Testis (tissue), 2 donors: ENCODE results near the gene IFT52.

Experiments
- POLR2A ChIP-seq: fragments of 450-650 bp; IDR thresholded peaks from one replicate; pipeline ENCODE4 v1.6.1; 2017; ENCODE audit warnings: antibody characterized with exemption, mild to moderate bottlenecking, moderate library complexity
- TF ChIP-seq, protein P1 (sequence below), 3 experiments: fragments of 450-650 bp in 2 of 3; fragments of 200-600 bp in 1 of 3; sonication (generic) in 1 of 3; IDR thresholded peaks; one replicate each; pipeline ENCODE4 v1.5.1; 2016 to 2019; ENCODE audit warnings: antibody characterized with exemption in 3 of 3, mild to moderate bottlenecking in 2 of 3, moderate library complexity in 1 of 3

- TF ChIP-seq, protein P1, sequence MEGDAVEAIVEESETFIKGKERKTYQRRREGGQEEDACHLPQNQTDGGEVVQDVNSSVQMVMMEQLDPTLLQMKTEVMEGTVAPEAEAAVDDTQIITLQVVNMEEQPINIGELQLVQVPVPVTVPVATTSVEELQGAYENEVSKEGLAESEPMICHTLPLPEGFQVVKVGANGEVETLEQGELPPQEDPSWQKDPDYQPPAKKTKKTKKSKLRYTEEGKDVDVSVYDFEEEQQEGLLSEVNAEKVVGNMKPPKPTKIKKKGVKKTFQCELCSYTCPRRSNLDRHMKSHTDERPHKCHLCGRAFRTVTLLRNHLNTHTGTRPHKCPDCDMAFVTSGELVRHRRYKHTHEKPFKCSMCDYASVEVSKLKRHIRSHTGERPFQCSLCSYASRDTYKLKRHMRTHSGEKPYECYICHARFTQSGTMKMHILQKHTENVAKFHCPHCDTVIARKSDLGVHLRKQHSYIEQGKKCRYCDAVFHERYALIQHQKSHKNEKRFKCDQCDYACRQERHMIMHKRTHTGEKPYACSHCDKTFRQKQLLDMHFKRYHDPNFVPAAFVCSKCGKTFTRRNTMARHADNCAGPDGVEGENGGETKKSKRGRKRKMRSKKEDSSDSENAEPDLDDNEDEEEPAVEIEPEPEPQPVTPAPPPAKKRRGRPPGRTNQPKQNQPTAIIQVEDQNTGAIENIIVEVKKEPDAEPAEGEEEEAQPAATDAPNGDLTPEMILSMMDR (IDR thresholded peaks at IDR 0.05), result no peak
- no peak for TF ChIP-seq POLR2A
Observed at GRCh38 chr20:43583982-43584432, 6.7 kb upstream of the IFT52 start.
